B cell (primary cell): ENCODE measurements around the gene PGAM5.

Source experiments
- EZH2 ChIP-seq: IDR thresholded peaks from 2 replicates; pipeline ENCODE4 v1.6.1; 2012; ENCODE audit warnings: borderline replicate concordance, low read depth, mild to moderate bottlenecking, moderate library complexity, low read length; ENCODE audit not compliant: insufficient read depth, poor library complexity, severe bottlenecking
- TF ChIP-seq, protein P1 (sequence below): fragments of 200-600 bp; IDR thresholded peaks from one replicate; pipeline ENCODE4 v1.8.0; 2022; ENCODE audit warnings: antibody characterized with exemption, mild to moderate bottlenecking

DNA sequence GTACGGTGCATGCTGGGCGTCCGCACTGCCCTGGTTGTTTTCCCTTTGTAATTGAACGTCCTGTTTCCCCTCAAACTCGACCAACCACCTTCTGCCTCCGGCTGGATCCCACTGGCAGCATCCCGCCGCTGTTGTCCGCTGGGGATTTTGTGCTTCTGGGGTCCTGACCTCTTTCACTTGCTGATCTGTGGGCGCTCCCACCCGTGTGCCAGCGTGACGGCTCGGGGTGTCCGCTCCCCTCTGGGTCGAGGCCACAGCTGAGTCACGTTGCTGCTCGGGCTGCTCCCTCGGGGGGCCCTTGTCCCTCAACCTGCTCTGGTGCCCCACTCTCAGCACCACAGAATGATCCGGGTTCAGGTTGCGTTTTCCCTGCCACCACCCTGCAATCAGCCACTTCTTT is 8.0 kb downstream of the PGAM5 start:
- TF ChIP-seq, protein P1, sequence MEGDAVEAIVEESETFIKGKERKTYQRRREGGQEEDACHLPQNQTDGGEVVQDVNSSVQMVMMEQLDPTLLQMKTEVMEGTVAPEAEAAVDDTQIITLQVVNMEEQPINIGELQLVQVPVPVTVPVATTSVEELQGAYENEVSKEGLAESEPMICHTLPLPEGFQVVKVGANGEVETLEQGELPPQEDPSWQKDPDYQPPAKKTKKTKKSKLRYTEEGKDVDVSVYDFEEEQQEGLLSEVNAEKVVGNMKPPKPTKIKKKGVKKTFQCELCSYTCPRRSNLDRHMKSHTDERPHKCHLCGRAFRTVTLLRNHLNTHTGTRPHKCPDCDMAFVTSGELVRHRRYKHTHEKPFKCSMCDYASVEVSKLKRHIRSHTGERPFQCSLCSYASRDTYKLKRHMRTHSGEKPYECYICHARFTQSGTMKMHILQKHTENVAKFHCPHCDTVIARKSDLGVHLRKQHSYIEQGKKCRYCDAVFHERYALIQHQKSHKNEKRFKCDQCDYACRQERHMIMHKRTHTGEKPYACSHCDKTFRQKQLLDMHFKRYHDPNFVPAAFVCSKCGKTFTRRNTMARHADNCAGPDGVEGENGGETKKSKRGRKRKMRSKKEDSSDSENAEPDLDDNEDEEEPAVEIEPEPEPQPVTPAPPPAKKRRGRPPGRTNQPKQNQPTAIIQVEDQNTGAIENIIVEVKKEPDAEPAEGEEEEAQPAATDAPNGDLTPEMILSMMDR, result no peak
- no peak for TF ChIP-seq EZH2
